Mucosa of descending colon (tissue), 3 donors: ENCODE measurements around the gene INAVA. TPM values are rescaled to one million over a fixed set of nuclear protein-coding genes. Genes with fewer than 3 reads are reported as not detected.

Experiments used
- ATAC-seq: fragments of 200-7000 bp; cut with Tn5 transposase; one replicate; pipeline ENCODE4 v1.9.1; 2020; ENCODE audit warnings: mild to moderate bottlenecking, moderate library complexity
- DNase-seq, 3 donors: peaks; one replicate each; pipeline ENCODE4 v3.0.0-alpha.2; 2020
- H3K36me3 ChIP-seq: fragments of 200-600 bp; one replicate; pipeline ENCODE4 v1.8.0; 2021; ENCODE audit warnings: low read depth, mild to moderate bottlenecking
- H3K4me1 ChIP-seq: fragments of 200-600 bp; one replicate; pipeline ENCODE4 v1.8.0; 2021; ENCODE audit warnings: low read depth, mild to moderate bottlenecking
- H3K4me3 ChIP-seq: fragments of 200-600 bp; one replicate; pipeline ENCODE4 v1.8.0; 2021; ENCODE audit warnings: mild to moderate bottlenecking
- H3K9me3 ChIP-seq: fragments of 200-600 bp; one replicate; pipeline ENCODE4 v1.8.0; 2021; ENCODE audit warnings: mild to moderate bottlenecking
- CTCF ChIP-seq: fragments of 200-600 bp; IDR thresholded peaks from one replicate; pipeline ENCODE4 v1.8.0; 2022; ENCODE audit warnings: antibody characterized with exemption, mild to moderate bottlenecking
- intact Hi-C, 2 donors: fragments of 100-400 bp; cut with DNase I in 1 of 2; cut with micrococcal nuclease in 1 of 2; formaldehyde crosslinking; loops; one replicate each; pipeline versions ENCODE4 v1.11.0 to v1.11.1; 2022; cut with DNase I, micrococcal nuclease
- total RNA-seq, 3 donors: library from RNA; stranded (reverse); fragmentation: NEBNext Ultra II Directional in 2 of 3; extraction: Animal tissue kit (Norgen Biotek cat#: 25700) in 2 of 3; gene quantifications; one replicate each; pipeline versions ENCODE4 v1.2.1 to v1.2.4, GENCODE V29; 2021 to 2023
- donor health status: DM: no; HTN: no; CAD: no; lungs with moderate emphysema.
- donor health status: DM: no; HTN: no; CAD: no.
- donor health status: DM: no; HTN: yes; CAD: no.

INAVA gene
- total RNA-seq, 3 donors from 2014 or later = 82.0 to 238 (median 171) TPM

GRCh38 chr1:200916152-200916551 is 21.5 kb downstream of the INAVA start:
- intact Hi-C loops = no loop called here
- no peak overlapping the region for H3K4me3 ChIP-seq
- H3K4me1 ChIP-seq = peaks cover 15% of the 10 kb centered on the region
- H3K9me3 ChIP-seq = no peaks in the 10 kb centered on the region
- ATAC-seq = peak; percentile 6
- DNase-seq = peak in 1 of 3 donors; percentile 49
- H3K36me3 ChIP-seq = no peaks in the 10 kb centered on the region
- TF ChIP-seq CTCF = no peak

GRCh38 chr1:200916681-200917080 is 22.0 kb downstream of the INAVA start:
- Histone ChIP-seq H3K4me1 (peaks cover 15% of the 10 kb centered on the region), H3K36me3 (no peaks in the 10 kb centered on the region), H3K9me3 (no peaks in the 10 kb centered on the region), H3K4me3 (no peak overlapping the region)
- intact Hi-C loops = no loop called here
- no peak for TF ChIP-seq CTCF
- ATAC-seq (peak; percentile 4), DNase-seq (peak in 1 of 3 donors; percentile 41)

GRCh38 chr1:200917291-200917817 is 22.7 kb downstream of the INAVA start:
- no peak overlapping the region for H3K4me3 ChIP-seq
- ATAC-seq = peak; percentile 65
- no peak for TF ChIP-seq CTCF
- DNase-seq = peak in 2 of 3 donors; percentile 36 to 61
- peaks cover 12% of the 10 kb centered on the region for H3K4me1 ChIP-seq
- no peaks in the 10 kb centered on the region for H3K9me3 ChIP-seq
- intact Hi-C loops = no loop called here
- no peaks in the 10 kb centered on the region for H3K36me3 ChIP-seq

GRCh38 chr1:200918006-200918405 is 23.3 kb downstream of the INAVA start:
- H3K4me1 ChIP-seq = peaks cover 11% of the 10 kb centered on the region
- H3K9me3 ChIP-seq = no peaks in the 10 kb centered on the region
- intact Hi-C loops = no loop called here
- DNase-seq (no peak), ATAC-seq (no peak)
- H3K4me3 ChIP-seq = no peak overlapping the region
- no peaks in the 10 kb centered on the region for H3K36me3 ChIP-seq
- no peak for TF ChIP-seq CTCF

GRCh38 chr1:200919386-200919785 is 24.7 kb downstream of the INAVA start:
- Histone ChIP-seq H3K4me3 (no peak overlapping the region), H3K9me3 (no peaks in the 10 kb centered on the region), H3K36me3 (no peaks in the 10 kb centered on the region), H3K4me1 (peaks cover 11% of the 10 kb centered on the region)
- intact Hi-C loops = no loop called here
- DNase-seq (no peak), ATAC-seq (no peak)
- no peak for TF ChIP-seq CTCF
